ENCODE data around the gene ZNF469. TPM values are rescaled to one million over a fixed set of nuclear protein-coding genes. Genes with fewer than 3 reads are reported as not detected.

ZNF469 gene
- total and polyA plus RNA-seq, 2 donors (not counting 3 experiments of a cell fraction or from before 2014, with no cell fraction given): 0.90 to 5.7 TPM

DNA sequence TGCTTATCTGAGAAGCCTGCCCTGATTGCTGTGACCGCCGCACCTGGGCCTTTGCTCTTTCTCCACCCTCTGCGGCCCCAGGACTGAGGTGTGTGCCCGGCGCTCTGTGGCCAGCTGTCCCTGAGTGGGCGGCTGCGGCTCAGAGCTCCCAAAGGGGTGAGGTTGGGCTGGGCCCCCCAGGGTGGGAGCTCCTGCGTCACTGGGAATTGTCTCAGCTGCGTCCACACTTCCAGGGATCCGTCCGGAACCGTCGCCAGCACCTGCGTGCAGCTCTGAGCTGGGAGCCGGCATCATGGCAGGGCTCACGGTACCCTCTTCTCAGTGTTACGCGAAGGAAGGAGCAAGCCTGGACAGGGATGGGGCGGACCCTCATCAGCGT lies 24.3 kb downstream of the ZNF469 start:
- ChIA-PET POLR2A (no interaction called here), CTCF (no interaction called here)
- H3K27ac ChIP-seq (ENCODE audit: insufficient read depth, low read depth, low read length): no peak overlapping the region
- no peaks in the 10 kb centered on the region for H3K9me3 ChIP-seq (replicated peaks; ENCODE audit: control insufficient read depth, insufficient read depth, low read length)
- H3K9me1 ChIP-seq (replicated peaks; ENCODE audit: control insufficient read depth, extremely low read depth, insufficient read depth, low read length): no peaks in the 10 kb centered on the region
- no peaks in the 10 kb centered on the region for H3K27me3 ChIP-seq (ENCODE audit: control insufficient read depth in 2 of 2, insufficient read depth in 2 of 2, low read length in 2 of 2)
- no peaks in the 10 kb centered on the region for H3K79me2 ChIP-seq (ENCODE audit: control insufficient read depth, insufficient read depth, low read length)
- no peaks in the 10 kb centered on the region for H4K20me1 ChIP-seq (replicated peaks; ENCODE audit: control insufficient read depth, extremely low read depth, insufficient read depth, low read length)
- H3K4me1 ChIP-seq (ENCODE audit: control insufficient read depth, extremely low read depth, insufficient read depth, low read length): no peaks in the 10 kb centered on the region
- FAIRE-seq (no peak), DNase-seq (ENCODE audit: low read depth, low spot score) (no peak)
- dilution Hi-C loops (cut with MboI; ENCODE audit: extremely low pct_ligation_motif_present, low sequenced_read_pairs): no loop called here
- H3K9ac ChIP-seq (replicated peaks; ENCODE audit: extremely low read depth, insufficient read depth, low read length): no peak overlapping the region
- H3K4me2 ChIP-seq (ENCODE audit: insufficient read depth, low read length): no peak overlapping the region
- H3K36me3 ChIP-seq (ENCODE audit: control insufficient read depth in 2 of 2, extremely low read depth in 1 of 2, insufficient read depth in 2 of 2, low read length in 2 of 2): no peaks in the 10 kb centered on the region
- no peak overlapping the region for H2AFZ ChIP-seq (ENCODE audit: low read depth, low read length)
- no peak overlapping the region for H3K4me3 ChIP-seq (replicated peaks in 1 of 3; ENCODE audit: insufficient read depth in 1 of 3, low read depth in 1 of 3, low read length in 3 of 3)
- TF ChIP-seq GATA2 (IDR thresholded peaks at IDR 0.05; ENCODE audit: insufficient read depth, insufficient read length, low read depth, low read length) (no peak), JUN (IDR thresholded peaks at IDR 0.05; ENCODE audit: borderline replicate concordance, insufficient read depth, insufficient read length, low read depth) (no peak), EZH2 (IDR thresholded peaks at IDR 0.05; ENCODE audit: borderline replicate concordance, low read depth, low read length, severe bottlenecking) (no peak), FOS (IDR thresholded peaks at IDR 0.05; ENCODE audit: borderline replicate concordance, insufficient read depth, low read length) (no peak), POLR2A (IDR thresholded peaks at IDR 0.05; ENCODE audit: low read depth, low read length) (no peak), MYC (IDR thresholded peaks at IDR 0.05; ENCODE audit: low read depth, low read length) (no peak), POLR2AphosphoS5 (IDR thresholded peaks at IDR 0.05; ENCODE audit: insufficient read depth, low read depth, low read length) (no peak)
- TF ChIP-seq, protein P1, sequence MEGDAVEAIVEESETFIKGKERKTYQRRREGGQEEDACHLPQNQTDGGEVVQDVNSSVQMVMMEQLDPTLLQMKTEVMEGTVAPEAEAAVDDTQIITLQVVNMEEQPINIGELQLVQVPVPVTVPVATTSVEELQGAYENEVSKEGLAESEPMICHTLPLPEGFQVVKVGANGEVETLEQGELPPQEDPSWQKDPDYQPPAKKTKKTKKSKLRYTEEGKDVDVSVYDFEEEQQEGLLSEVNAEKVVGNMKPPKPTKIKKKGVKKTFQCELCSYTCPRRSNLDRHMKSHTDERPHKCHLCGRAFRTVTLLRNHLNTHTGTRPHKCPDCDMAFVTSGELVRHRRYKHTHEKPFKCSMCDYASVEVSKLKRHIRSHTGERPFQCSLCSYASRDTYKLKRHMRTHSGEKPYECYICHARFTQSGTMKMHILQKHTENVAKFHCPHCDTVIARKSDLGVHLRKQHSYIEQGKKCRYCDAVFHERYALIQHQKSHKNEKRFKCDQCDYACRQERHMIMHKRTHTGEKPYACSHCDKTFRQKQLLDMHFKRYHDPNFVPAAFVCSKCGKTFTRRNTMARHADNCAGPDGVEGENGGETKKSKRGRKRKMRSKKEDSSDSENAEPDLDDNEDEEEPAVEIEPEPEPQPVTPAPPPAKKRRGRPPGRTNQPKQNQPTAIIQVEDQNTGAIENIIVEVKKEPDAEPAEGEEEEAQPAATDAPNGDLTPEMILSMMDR (IDR thresholded peaks at IDR 0.05; ENCODE audit: extremely low read depth in 1 of 2, insufficient read depth in 1 of 2, low read depth in 1 of 2, low read length in 2 of 2): no peak
- intact Hi-C loops (cut with micrococcal nuclease): no loop called here
- no TSS peak for BruUV-seq (replicated peaks)
